Hypothalamus (tissue), 51 donors: Measurements from ENCODE around the gene ZNF750.
A peak's percentile ranks its signal among the peaks of the same experiment; 100 is the strongest.

Source experiments
- DNase-seq, 51 donors: peaks; one replicate each; lab custom pipeline; 2025; lab: John Stamatoyannopoulos, UW

ZNF750 gene

DNA sequence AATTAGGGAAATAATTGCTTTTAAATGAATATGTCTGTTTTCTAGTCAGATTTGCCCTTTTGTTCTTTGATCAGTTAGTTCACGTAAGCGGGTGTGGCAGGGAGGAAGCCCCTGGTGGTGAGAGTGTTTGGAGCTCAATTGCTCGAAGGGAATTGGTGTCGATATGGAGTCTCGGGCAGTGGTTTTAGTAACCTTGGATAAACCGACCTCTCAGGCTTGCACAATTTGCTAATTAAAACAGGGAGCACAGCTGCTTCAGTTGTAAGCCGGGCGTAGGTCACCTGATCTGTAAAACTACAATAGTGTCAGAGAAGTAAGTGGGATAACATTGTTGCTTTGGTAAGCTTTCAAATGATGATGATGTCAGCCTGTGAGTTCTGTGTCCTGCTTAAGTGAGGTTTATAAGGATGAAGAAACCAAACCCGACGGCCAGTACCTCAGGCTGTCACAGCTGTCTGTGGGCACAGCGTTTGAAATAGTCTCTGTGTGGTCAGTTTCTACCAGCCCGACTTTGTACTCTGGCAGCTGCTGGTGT lies 2.9 kb downstream of the ZNF750 start:
- no peak for DNase-seq

DNA sequence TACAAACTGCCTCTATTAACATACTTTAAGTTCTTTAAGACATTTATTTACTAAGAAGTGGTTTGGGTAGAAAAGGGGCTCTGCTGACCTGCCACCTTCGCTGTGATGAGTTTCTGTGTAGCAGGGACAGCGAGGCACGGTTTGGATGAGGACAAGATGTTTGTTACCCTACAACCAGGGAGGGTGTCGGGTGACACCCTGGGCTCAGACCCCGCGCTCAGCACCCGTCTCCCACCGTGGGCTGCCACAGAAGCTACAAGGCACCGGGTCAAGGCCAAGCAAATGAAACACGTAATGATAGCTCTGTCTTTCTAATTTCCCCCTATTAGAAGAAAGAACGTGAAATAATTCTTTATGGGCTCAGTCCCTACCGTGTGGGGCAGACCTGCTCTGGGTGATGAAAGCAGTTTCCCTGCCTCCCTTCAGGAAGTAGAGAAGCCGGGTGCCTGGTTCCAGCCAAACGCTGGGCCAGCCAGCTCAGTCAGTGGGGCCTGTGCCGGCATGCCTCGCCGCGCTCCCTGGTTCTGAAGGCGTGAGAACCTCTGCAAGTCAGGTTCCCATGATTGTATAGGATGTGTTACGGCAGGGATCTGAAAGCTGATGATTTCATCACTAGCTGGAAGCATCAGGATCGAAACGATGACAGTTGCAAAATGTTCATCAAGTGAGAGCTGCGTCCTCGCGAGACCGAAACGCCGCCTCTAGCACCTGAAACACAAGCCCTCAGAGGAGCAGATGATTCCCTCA lies 3.9 kb downstream of the ZNF750 start:
- no peak for DNase-seq

DNA sequence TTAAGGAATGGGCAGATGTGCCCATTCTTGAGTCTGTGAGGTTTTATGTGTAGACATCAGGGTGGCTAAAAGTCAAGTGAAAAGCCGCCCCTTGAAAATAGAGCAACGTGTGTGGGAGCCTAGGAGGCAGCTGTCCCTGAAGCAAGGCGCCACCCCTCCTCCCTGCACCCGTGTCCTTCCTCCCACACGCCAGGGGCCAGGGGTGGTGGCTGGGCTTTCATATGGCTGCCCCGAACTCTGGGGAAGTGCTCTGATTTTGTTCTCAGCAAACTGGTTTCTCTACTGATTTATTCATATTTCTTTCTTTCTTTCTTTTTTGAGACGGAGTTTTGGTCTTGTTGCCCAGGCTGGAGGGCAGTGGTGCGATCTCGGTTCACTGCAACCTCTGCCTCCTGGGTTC lies 4.7 kb downstream of the ZNF750 start:
- no peak for DNase-seq

DNA sequence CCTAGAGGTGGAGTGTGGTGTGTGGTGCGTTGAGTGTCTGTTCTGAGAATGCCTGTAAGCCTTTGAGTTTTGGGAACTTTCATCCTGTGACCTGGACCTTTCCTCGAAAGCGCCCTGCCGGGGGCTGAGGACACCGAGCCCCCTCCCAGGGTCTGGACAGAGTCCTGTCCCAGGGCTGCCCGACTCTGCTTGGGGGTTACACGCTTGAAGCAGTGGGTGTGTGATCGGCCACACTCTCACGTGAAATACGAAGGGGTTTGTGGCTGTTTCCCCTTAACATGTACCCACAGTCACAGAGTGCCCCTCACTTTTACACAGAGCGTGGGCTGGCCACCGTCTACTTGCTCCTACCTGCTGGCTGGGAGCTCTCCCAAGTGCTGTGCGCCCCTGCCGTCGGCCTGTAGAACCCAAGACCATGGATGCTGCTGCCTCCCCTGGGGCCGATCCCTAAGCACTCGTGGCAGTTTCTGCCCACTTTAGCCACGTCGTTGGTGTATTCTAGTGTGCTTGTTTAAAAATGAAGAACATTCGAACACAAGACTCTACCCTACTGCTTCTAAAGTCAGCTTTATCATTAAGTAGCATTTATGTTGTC lies 6.8 kb downstream of the ZNF750 start:
- DNase-seq, result no peak

GRCh38 chr17:82832411-82832810 lies 7.4 kb downstream of the ZNF750 start:
- DNase-seq, result no peak

DNA sequence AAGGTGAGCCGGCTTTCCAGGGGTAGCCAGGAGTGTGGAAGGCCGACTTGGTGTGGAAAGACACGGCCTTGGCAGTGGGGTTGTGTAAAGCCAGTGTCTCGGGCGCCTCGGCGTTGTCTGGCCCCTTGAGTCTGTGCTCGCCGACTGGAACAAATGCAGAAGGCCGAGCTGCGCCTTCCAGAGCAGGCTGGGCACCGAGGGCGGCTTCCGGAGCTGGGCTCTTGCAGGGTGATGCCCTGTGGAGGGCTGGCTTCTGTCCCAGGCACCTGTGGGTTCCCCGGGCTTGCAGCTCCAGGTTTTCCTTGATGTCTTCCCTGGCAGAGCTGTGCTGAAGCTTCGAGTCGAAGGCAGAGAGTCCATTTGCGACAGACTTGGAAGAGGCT lies 8.0 kb downstream of the ZNF750 start:
- no peak for DNase-seq

DNA sequence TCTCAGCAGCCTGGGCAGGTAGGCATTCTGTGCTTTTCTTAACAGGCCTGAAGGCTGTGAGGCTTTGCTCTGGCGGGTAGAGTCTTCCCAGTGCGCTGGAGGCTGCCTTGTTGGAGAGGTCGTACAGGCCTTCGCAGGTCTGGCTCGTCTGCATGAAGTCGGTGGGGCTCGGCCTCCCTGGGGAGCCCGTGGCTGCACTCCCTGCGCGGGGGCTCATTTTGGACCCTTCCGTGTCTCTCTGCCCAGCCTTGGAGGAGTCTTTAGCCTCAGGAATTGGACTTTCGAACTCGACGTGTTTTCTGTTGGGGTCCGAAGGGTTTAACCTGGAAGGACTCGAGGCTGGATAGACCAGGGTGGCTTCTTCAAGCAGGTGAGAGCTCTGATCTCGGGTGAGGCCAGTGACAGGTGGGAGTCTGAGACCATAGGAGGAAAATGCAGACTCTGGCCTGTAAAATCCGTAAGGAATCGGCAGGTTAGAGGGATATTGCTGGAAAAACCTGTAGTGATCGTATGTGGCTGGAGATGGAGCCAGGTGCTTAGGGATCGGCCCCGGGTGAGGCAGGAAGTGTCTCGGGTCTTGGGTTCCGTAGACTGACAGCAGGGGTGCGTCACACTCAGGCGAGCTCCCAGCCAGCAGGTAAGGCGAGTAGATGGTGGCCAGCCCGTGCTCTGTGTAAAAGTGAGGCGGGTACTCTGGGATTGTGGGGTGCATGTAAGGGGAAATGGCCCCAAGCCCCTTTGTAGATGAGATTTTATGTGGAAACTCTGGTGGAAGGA lies 8.6 kb downstream of the ZNF750 start:
- DNase-seq, result no peak

- DNase-seq, result peak in 7 of 51 donors; percentile 12 to 41 (median 20)
These were observed 9.6 kb downstream of the ZNF750 start for GRCh38 chr17:82830249-82830661.

DNA sequence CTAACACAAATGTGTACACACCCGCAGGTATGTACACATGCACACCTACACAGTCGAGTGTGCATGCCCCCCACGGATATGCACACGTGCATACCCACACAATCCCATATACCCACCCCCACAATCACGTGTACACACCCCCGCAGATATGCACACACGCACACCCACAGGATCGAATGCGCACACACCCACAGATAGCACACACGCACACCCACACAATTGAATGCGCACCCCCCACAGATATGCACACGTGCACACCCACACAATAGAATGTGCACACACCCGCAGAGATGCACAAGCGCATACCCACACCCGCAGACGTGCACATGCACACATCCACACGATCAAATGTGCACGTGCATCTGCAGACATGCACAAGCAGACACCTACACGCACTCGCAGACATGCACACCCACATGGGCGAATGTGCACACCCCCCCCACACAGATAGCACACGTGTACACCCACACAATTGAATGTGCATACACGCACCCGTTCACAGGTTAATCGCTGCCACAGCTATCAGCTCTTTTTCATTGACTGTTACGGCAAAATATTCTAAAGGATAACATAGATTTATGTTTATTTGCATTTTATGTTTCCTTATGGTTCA lies 10.8 kb downstream of the ZNF750 start:
- no peak for DNase-seq

DNA sequence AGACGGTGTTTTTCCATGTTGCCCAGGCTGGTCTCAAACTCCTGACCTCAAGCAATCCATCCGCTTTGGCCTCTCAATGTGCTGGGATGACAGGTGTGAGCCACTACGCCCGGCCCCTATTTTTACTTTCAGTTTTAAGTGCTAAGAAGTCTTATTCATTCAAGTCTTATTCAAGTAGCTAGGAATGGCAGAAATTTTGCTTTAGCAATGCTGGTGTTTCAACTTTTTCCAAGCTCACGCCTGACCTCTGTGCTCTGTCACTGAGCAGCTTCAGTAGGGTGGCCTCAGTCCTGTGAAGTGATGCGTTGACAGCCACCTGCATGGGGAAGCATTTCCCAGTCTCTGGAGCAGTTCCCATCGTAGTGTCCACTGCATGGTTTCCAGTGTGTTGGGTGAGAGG lies 12.9 kb downstream of the ZNF750 start:
- DNase-seq, result no peak

DNA sequence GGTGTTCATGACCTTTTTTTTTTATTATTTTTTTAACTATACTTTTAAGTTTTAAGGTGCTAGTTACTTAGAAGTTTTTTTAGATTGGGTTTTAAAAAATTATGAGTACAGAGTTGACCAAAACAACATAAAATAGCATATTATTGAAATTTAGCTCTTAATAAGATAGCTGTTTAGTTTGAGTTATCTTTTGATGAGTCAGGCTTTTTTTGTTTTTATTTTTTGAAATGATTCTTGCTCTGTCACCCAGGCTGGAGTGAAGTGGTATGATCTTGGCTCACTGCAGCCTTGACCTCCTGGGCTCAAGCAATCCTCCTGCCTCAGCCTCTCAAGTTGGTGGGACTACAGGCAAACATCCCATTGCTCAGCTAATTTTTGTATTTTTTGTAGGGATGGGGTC lies 13.6 kb downstream of the ZNF750 start:
- DNase-seq, result no peak

DNA sequence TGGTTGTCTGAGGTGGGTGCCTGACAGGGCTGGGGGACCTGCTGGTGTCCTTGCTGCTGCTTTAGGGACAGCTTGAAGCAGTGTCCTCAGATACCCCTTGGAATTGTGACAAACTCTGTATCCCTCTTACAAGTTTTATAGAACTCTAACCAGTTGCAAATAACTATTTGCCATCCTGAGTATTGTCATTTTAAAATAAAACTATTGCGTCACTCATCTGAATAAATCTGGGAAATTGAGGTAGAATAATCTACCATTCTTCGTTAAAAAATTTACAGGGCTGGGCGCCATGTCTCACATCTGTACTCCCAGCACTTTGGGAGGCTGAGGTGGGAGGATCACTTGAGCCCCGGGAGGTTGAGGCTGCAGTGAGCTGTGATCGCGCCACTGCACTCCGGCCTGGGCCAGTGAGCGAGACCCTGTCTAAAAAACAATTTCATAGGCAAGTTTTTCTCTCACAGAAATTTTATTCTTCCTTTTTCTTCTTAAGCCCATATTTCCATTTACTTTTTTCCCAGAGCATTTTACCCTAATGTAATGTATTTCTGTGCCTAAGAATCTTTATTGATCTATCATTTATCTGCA lies 14.2 kb downstream of the ZNF750 start:
- no peak for DNase-seq

DNA sequence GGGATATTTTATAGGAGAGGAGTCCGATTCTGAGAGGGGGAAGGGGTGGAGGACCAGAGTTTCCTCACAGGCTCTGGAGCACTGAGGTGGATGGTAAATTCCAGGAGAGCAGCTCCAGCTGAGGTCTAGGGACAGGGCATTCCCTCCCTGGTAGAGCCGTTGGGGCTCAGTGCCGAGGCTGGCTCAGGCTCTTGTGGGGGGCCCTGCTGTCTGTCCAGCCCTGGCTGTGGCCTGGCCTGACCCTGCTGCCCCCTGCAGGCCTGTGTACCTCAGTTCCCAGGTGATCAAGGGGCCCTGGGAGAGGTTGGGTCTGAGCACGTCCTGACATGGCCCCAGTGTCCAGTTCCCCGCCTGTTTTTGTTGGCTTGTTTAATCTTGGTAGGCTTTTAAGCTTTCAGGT lies 16.8 kb downstream of the ZNF750 start:
- no peak for DNase-seq

GRCh38 chr17:82822281-82822680 lies 17.5 kb downstream of the ZNF750 start:
- no peak for DNase-seq

- no peak for DNase-seq
These were observed 18.3 kb downstream of the ZNF750 start for GRCh38 chr17:82821554-82821953.

DNA sequence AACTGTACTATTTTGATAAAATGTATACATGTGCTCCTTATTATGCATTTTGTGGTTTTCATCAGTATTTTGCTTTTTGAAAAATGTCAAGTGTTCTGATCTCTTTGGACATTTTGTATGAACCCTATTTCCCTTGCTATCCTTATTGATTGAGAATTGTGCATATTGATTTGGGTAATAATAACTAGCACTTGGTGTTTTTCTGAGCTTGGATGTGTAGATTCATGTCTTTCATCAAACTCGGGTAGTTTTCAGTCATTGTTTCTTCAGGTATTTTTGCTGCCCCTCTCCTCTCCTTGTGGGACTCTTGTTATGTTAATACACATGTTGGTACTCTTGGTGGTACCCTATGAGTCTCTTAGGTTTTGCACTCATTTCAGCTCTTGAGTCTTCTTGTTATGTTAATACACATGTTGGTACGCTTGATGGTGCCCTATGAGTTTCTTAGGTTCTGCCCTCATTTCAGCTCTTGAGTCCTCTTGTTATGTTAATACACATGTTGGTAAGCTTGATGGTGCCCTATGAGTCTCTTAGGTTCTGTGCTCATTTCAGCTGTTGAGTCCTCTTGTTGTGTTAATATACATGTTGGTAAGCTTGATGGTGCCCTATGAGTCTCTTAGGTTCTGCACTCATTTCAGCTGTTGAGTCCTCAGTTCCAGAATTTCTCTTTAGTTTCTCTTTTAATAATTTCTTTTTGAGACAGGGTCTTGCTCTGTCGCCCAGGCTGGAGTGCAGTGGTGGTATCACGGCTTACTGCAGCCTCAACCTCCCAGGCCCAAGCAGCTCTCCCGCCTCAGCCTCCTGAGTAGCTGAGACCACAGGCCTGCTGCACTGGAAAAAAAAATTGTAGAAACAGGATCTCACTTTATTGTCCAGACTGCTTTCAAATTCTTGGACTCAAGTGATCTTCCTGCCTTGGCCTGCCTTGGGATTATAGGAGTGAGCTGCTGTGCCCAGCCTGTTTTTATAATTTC lies 19.3 kb downstream of the ZNF750 start:
- DNase-seq, result no peak

DNA sequence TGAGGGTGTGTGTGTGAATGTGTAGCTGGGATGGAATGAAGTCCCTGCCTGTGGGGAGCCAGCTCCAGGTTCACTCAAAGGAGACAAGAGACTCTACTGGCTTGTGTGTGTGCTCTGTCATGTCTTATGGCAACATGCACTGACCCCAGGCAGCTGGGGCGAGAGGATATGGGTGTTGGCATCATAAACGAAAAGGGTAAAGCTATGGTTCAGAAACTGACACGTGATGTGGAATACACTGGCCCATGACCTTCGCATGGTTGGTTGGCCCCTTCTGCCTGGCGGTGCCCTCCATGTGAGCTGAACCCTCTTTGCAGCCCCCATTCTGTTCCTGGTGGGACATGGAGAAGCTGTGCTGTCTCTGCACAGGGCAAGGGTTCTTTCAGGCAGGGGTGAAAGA lies 21.9 kb downstream of the ZNF750 start:
- DNase-seq, result no peak

DNA sequence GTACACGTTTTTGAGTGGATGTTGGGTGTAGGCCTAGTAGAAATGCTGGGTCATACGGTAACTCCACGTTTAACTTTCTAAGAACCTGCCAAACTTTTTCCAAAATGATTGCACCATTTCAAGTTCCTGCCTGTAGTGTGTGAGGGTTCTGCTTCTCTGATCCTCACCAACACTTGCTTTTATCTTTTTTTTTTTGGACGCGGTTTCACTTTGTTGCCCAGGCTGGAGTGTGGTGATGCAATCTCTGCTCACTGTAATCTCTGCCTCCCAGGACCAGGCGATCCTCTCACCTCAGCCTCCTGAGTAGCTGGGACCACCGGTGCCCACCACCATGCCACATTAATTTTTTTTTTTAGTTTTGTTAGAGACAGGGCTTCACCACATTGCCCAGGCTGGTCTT lies 23.5 kb downstream of the ZNF750 start:
- no peak for DNase-seq

DNA sequence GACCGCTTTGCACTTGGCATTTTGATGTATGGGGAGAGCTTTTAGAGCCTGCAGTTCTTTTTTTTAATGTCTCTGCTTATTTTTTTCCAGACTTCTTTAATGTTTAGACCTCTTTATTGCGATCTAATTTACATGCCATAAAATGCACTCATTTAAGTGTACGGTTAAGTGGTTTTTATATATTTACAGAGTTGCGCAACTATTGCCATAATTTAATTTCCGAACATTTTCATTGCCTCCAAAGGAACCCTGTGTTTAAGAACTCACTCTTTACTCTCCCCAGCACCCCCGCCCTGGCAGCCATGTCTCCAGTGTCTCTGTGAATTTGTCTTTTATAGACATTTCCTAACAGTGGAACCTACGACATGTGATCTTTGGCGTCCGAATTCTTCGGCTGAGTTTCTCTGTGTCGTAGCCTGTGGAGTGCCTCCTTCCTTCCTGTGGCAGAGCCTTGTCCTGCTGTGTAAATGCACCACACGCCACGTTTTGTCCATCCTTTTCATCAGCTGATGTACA lies 24.0 kb downstream of the ZNF750 start:
- no peak for DNase-seq
